KOPT-K1 (cell line): ENCODE measurements around the gene CT45A3.
"Not testable (repeated sequence)": the region's sequence is repeated elsewhere in the genome, so short reads cannot be mapped to it uniquely, and the experiment has no call there.

Experiments used
- H3K27ac ChIP-seq: fragments of 200-600 bp; sonication (generic); 2 replicates; pipeline ENCODE4 v1.5.1; 2016; ENCODE audit warnings: antibody characterized with exemption, mild to moderate bottlenecking, low read depth, low read length; ENCODE audit not compliant: poor library complexity, severe bottlenecking
- H3K36me3 ChIP-seq: fragments of 200-600 bp; sonication (generic); 2 replicates; pipeline ENCODE4 v1.5.1; 2017; ENCODE audit warnings: antibody characterized with exemption, mild to moderate bottlenecking, low read length, moderate library complexity; ENCODE audit not compliant: insufficient read depth
- H3K9me3 ChIP-seq: fragments of 200-600 bp; sonication (generic); 2 replicates; pipeline ENCODE4 v1.5.1; 2017; ENCODE audit warnings: antibody characterized with exemption, low read length, mild to moderate bottlenecking; ENCODE audit not compliant: insufficient read depth, poor library complexity, severe bottlenecking

CT45A3 gene

DNA sequence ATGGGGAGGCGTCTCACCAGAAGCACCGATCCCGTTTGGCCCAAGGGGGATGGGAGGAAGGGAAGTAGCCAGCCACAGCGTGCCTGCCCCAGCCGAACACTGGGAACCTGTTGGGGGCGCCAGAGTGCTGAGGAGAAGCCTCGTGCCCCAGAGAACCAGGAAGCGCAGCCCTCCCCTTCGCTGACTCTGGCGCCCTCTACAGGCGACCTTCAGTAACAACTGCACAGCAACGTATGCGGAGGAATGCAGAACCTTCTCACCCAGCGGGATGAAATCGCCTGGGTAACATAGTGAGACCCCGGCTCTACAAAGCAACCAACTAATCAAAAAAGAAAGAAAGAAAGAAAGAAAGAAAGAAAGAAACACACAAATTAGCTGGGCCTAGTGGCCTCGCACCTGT lies at the start of gene CT45A3:
Gene CT45A3, minus strand, starts transcription at position 101 of the 400 bp plus-strand sequence. CDS start 3,747 bp downstream, outside the sequence.
- H3K9me3 ChIP-seq, H3K36me3 ChIP-seq, H3K27ac ChIP-seq: not testable (repeated sequence)

GRCh38 chrX:135802687-135803086 lies 34.7 kb upstream of the CT45A3 start, which contains the start of gene CT45A6:
Gene CT45A6 (minus strand): TSS chrX:135802787. CDS start chrX:135798993, 3,794 bp downstream.
- not testable (repeated sequence) for H3K36me3 ChIP-seq, H3K27ac ChIP-seq, H3K9me3 ChIP-seq

DNA sequence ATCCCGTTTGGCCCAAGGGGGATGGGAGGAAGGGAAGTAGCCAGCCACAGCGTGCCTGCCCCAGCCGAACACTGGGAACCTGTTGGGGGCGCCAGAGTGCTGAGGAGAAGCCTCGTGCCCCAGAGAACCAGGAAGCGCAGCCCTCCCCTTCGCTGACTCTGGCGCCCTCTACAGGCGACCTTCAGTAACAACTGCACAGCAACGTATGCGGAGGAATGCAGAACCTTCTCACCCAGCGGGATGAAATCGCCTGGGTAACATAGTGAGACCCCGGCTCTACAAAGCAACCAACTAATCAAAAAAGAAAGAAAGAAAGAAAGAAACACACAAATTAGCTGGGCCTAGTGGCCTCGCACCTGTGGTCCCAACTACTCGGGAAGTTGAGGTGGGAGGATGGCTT lies 17.4 kb upstream of the CT45A3 start, which contains the start of gene CT45A5:
Gene CT45A5, minus strand, starts transcription at position 101 of the 400 bp plus-strand sequence. CDS start 3,774 bp downstream, outside the sequence.
- H3K36me3 ChIP-seq, H3K27ac ChIP-seq, H3K9me3 ChIP-seq: not testable (repeated sequence)

GRCh38 chrX:135744739-135745138 lies 23.3 kb downstream of the CT45A3 start:
- not testable (repeated sequence) for H3K9me3 ChIP-seq, H3K36me3 ChIP-seq, H3K27ac ChIP-seq

GRCh38 chrX:135741192-135741715 lies 26.7 kb downstream of the CT45A3 start:
- no peaks in the 10 kb centered on the region for H3K36me3 ChIP-seq
- H3K27ac ChIP-seq, result no peak overlapping the region
- H3K9me3 ChIP-seq, result no peaks in the 10 kb centered on the region

DNA sequence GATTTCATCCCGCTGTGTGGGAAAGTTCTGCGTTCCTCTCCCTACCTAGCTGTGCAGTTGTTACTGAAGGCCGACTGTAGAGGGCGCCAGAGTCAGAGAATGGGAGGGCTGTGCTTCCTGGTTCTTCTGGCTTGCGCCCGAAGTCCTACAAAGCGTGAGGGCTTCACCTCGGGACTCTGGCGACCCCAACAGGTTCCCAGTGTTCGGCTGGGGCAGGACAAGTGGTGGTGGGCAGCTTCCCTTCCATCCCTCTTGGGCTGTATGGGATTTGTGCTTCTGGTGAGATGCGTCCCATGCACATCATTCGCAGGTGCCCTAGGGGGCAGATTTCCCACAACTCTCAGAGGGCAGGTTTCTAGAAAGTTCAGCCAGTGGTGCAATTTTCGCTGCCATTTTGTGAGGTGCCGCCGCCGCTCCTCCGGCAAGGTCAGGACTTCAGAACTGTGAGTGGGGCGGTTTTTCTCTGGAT lies 27.3 kb downstream of the CT45A3 start:
- Histone ChIP-seq H3K27ac (no peak overlapping the region), H3K36me3 (no peaks in the 10 kb centered on the region), H3K9me3 (no peaks in the 10 kb centered on the region)

GRCh38 chrX:135737366-135738071 lies 30.5 kb downstream of the CT45A3 start:
- H3K9me3 ChIP-seq, result no peaks in the 10 kb centered on the region
- H3K36me3 ChIP-seq, result no peaks in the 10 kb centered on the region
- H3K27ac ChIP-seq, result no peak overlapping the region

GRCh38 chrX:135734666-135735065 lies 33.3 kb downstream of the CT45A3 start:
- H3K27ac ChIP-seq, H3K9me3 ChIP-seq, H3K36me3 ChIP-seq: not testable (repeated sequence)

DNA sequence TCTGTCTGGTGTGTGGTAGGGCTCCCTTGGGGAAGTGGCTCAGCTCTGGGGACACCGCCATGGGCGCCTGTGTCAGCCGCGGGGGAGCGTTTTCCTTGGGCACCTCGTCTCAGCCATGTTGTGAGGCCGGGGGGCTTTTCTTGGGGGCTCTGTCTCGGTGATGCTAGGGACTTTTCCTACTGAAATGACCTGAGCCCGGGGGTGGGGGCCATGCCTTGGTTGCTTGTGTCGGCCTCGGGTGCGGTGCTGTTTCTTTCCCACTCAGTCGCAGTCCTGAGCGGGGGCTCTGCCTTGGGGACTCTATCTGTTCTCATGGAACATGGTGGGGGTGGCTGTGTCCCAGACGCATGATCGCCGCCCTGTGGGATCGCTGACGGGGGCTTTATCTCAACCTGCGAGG lies 54.2 kb downstream of the CT45A3 start:
- H3K9me3 ChIP-seq, result no peaks in the 10 kb centered on the region
- H3K27ac ChIP-seq, result no peak overlapping the region
- no peaks in the 10 kb centered on the region for H3K36me3 ChIP-seq

DNA sequence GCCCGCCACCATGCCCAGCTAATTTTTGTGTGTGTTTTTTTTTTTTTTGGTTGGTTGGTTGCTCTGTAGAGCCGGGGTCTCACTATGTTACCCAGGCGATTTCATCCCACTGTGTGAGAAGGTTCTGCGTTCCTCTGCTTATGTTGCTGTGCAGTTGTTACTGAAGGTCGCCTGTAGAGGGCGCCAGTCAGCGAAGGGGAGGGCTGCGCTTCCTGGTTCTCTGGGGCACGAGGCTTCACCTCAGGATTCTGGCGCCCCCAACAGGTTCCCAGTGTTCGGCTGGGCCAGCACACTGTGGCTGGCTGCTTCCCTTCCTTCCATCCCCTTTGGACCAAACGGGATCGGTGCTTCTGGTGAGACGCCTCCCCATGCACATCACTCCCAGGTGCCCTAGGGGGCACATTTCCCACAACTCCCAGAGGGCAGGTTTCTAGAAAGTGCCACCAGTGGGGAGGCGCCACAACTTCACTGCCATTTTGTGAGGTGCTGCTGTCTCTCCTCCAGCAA lies 54.8 kb downstream of the CT45A3 start, which contains the start of gene CT45A1:
Gene CT45A1, plus strand, starts transcription at position 457 of the 507 bp plus-strand sequence. CDS start 5,302 bp downstream, outside the sequence.
- not testable (repeated sequence) for H3K27ac ChIP-seq, H3K36me3 ChIP-seq, H3K9me3 ChIP-seq
